BLaER1 treated with 17β-estradiol and CSF1 and Interleukin-3, amounts not matched to agents 10 nM and 100 nM (cell line): Measurements from ENCODE around the gene PLEK.
A peak's percentile ranks its signal among the peaks of the same experiment; 100 is the strongest.

Experiments
- H3K27ac ChIP-seq, 11 experiments: shearing (Covaris generic); formaldehyde crosslinking; 2 replicates each; pipeline ENCODE4 v1.8.1; 2022
- H3K27me3 ChIP-seq, 11 experiments: shearing (Covaris generic); formaldehyde crosslinking; 2 replicates each; pipeline ENCODE4 v1.8.1; 2022
- H3K36me3 ChIP-seq, 11 experiments: shearing (Covaris generic); formaldehyde crosslinking; 2 replicates each; pipeline ENCODE4 v1.8.1; 2022
- H3K4me1 ChIP-seq, 10 experiments: shearing (Covaris generic); formaldehyde crosslinking; 2 replicates each; pipeline ENCODE4 v1.8.1; 2022
- H3K4me2 ChIP-seq, 11 experiments: shearing (Covaris generic); formaldehyde crosslinking; 2 replicates each; pipeline ENCODE4 v1.8.1; 2022
- H3K4me3 ChIP-seq, 10 experiments: shearing (Covaris generic); formaldehyde crosslinking; 2 replicates each; pipeline ENCODE4 v1.8.1; 2022
- H3K9ac ChIP-seq, 11 experiments: shearing (Covaris generic); formaldehyde crosslinking; 2 replicates each; pipeline ENCODE4 v1.8.1; 2022
- H3K9me3 ChIP-seq, 11 experiments: shearing (Covaris generic); formaldehyde crosslinking; replicated peaks in 1 of 11; 2 replicates each; pipeline ENCODE4 v1.8.1; 2022
- H4K20me1 ChIP-seq, 11 experiments: shearing (Covaris generic); formaldehyde crosslinking; 2 replicates each; pipeline ENCODE4 v1.8.1; 2022
- Cebpa-rat ChIP-seq, 11 experiments: shearing (Covaris generic); IDR thresholded peaks; 2 replicates each; pipeline ENCODE4 v1.8.1; 2022

PLEK gene

GRCh38 chr2:68365087-68365486 is at the start of gene PLEK:
Gene PLEK (plus strand): TSS chr2:68365282. CDS start chr2:68365352, 70 bp downstream.
- Histone ChIP-seq H3K9me3 (peaks cover 0 to 11% (median 0%) of the 10 kb centered on the region in 11 experiments; a peak in 4 of 22 replicates), H3K4me3 (peak within 1 kb of the TSS; percentile 72 to 96 (median 87)), H3K4me2 (peak within 1 kb of the TSS; percentile 84 to 99 (median 92)), H3K27me3 (no peaks in the 10 kb centered on the region), H4K20me1 (peaks cover 3 to 37% (median 27%) of the 10 kb centered on the region in 11 experiments; a peak in 20 of 22 replicates), H3K9ac (peak within 1 kb of the TSS; percentile 87 to 98 (median 90)), H3K27ac (peak within 1 kb of the TSS; percentile 87 to 97 (median 93)), H3K36me3 (peaks cover 15 to 42% (median 34%) of the 10 kb centered on the region in 11 experiments; a peak in 21 of 22 replicates), H3K4me1 (peaks cover 48 to 73% (median 54%) of the 10 kb centered on the region in 10 experiments)
- TF ChIP-seq Cebpa-rat (IDR thresholded peaks at IDR 0.05) = peak; percentile 61 to 91 (median 89); a peak in 20 of 22 replicates

DNA sequence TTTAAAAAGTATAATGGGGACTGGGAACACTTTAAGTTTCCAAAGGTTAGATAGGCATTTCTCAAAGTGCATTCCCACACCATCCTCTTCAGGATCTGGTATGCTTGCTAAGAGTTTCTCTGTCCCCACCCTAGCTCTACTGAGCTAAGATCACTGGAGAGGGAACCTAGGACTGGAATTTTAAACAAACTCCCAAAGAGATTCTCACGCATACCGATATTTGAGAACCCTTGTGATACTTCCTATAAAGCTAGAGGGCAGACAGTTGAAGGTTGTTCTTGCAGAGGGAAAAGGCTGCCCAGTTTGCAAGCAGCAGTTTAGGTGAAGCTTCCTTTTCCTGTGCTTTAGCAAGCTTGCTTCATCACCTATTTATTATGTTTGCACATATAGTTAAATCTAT is 49.0 kb upstream of the PLEK start:
- Histone ChIP-seq H3K9me3 (peaks cover 0 to 12% (median 7%) of the 10 kb centered on the region in 11 experiments; a peak in 9 of 22 replicates), H3K36me3 (peaks cover 0 to 6% (median 0%) of the 10 kb centered on the region in 11 experiments; a peak in 1 of 22 replicates), H3K4me3 (no peak overlapping the region), H4K20me1 (no peaks in the 10 kb centered on the region), H3K4me1 (peaks cover 9 to 21% (median 12%) of the 10 kb centered on the region in 10 experiments; a peak in 16 of 20 replicates), H3K4me2 (no peak overlapping the region), H3K27ac (no peak overlapping the region), H3K9ac (no peak overlapping the region), H3K27me3 (peaks cover 4 to 33% (median 27%) of the 10 kb centered on the region in 11 experiments; a peak in 20 of 22 replicates)
- no peak for TF ChIP-seq Cebpa-rat (IDR thresholded peaks at IDR 0.05)

- peak overlapping the region in 4 of 10 experiments; percentile 58 to 77 (median 69); a peak in 7 of 20 replicates for H3K4me3 ChIP-seq
- TF ChIP-seq Cebpa-rat (IDR thresholded peaks at IDR 0.05) = no peak
- H3K9ac ChIP-seq = peak overlapping the region in 2 of 11 experiments; percentile 81 to 84; a peak in 2 of 22 replicates
- H3K4me1 ChIP-seq = peaks cover 9 to 21% (median 12%) of the 10 kb centered on the region in 10 experiments; a peak in 16 of 20 replicates
- H3K9me3 ChIP-seq = peaks cover 0 to 12% (median 7%) of the 10 kb centered on the region in 11 experiments; a peak in 9 of 22 replicates
- peaks cover 4 to 33% (median 27%) of the 10 kb centered on the region in 11 experiments; a peak in 20 of 22 replicates for H3K27me3 ChIP-seq
- H4K20me1 ChIP-seq = no peaks in the 10 kb centered on the region
- H3K36me3 ChIP-seq = peaks cover 0 to 6% (median 0%) of the 10 kb centered on the region in 11 experiments; a peak in 1 of 22 replicates
- H3K27ac ChIP-seq = peak overlapping the region in 1 of 11 experiments; percentile 62; a peak in 1 of 22 replicates
- peak overlapping the region in 5 of 11 experiments; percentile 83 to 97 (median 87); a peak in 6 of 22 replicates for H3K4me2 ChIP-seq
Observed at GRCh38 chr2:68317971-68318913, 46.8 kb upstream of the PLEK start.

- no peak for TF ChIP-seq Cebpa-rat (IDR thresholded peaks at IDR 0.05)
- Histone ChIP-seq H3K27ac (peak overlapping the region in 8 of 11 experiments; percentile 26 to 74 (median 66); a peak in 13 of 22 replicates), H3K27me3 (peaks cover 4 to 33% (median 27%) of the 10 kb centered on the region in 11 experiments; a peak in 20 of 22 replicates), H3K4me2 (peak overlapping the region; percentile 83 to 97 (median 89)), H3K9me3 (peaks cover 0 to 12% (median 7%) of the 10 kb centered on the region in 11 experiments; a peak in 9 of 22 replicates), H4K20me1 (no peaks in the 10 kb centered on the region), H3K9ac (peak overlapping the region; percentile 57 to 84 (median 72); a peak in 20 of 22 replicates), H3K36me3 (peaks cover 0 to 6% (median 0%) of the 10 kb centered on the region in 11 experiments; a peak in 1 of 22 replicates), H3K4me3 (peak overlapping the region; percentile 56 to 77 (median 63)), H3K4me1 (peaks cover 9 to 21% (median 12%) of the 10 kb centered on the region in 10 experiments; a peak in 16 of 20 replicates)
Observed at GRCh38 chr2:68318914-68319397, 46.1 kb upstream of the PLEK start.

GRCh38 chr2:68319398-68320117 is 45.5 kb upstream of the PLEK start, which contains the start of gene CNRIP1:
Gene CNRIP1 (minus strand): TSS chr2:68319949. CDS start chr2:68319400, 549 bp downstream.
- Histone ChIP-seq H3K36me3 (peaks cover 0 to 6% (median 0%) of the 10 kb centered on the region in 11 experiments; a peak in 1 of 22 replicates), H3K4me3 (peak within 1 kb of the TSS; percentile 56 to 77 (median 63)), H3K27ac (peak within 1 kb of the TSS in 10 of 11 experiments; percentile 12 to 74 (median 56); a peak in 16 of 22 replicates), H3K4me1 (peaks cover 9 to 21% (median 12%) of the 10 kb centered on the region in 10 experiments; a peak in 16 of 20 replicates), H4K20me1 (no peaks in the 10 kb centered on the region), H3K9ac (peak within 1 kb of the TSS; percentile 57 to 84 (median 72)), H3K27me3 (peaks cover 4 to 33% (median 27%) of the 10 kb centered on the region in 11 experiments; a peak in 20 of 22 replicates), H3K9me3 (peaks cover 0 to 12% (median 6%) of the 10 kb centered on the region in 11 experiments; a peak in 8 of 22 replicates), H3K4me2 (peak within 1 kb of the TSS; percentile 83 to 97 (median 89))
- TF ChIP-seq Cebpa-rat (IDR thresholded peaks at IDR 0.05) = no peak

- H3K9ac ChIP-seq = peak overlapping the region in 6 of 11 experiments; percentile 62 to 84 (median 76); a peak in 11 of 22 replicates
Observed at GRCh38 chr2:68320118-68320641, 44.9 kb upstream of the PLEK start.

GRCh38 chr2:68325056-68325455 is 40.0 kb upstream of the PLEK start:
- H3K9me3 ChIP-seq = no peaks in the 10 kb centered on the region
- no peak overlapping the region for H3K4me3 ChIP-seq
- no peak for TF ChIP-seq Cebpa-rat (IDR thresholded peaks at IDR 0.05)
- H4K20me1 ChIP-seq = no peaks in the 10 kb centered on the region
- peaks cover 0 to 6% (median 2%) of the 10 kb centered on the region in 10 experiments; a peak in 10 of 20 replicates for H3K4me1 ChIP-seq
- no peaks in the 10 kb centered on the region for H3K36me3 ChIP-seq
- H3K9ac ChIP-seq = no peak overlapping the region
- no peak overlapping the region for H3K27ac ChIP-seq
- H3K4me2 ChIP-seq = no peak overlapping the region
- H3K27me3 ChIP-seq = peaks cover 0 to 9% (median 7%) of the 10 kb centered on the region in 11 experiments; a peak in 18 of 22 replicates

More at GRCh38 chr2:68320118-68320641, 44.9 kb upstream of the PLEK start:
- Histone ChIP-seq H3K36me3 (peaks cover 0 to 6% (median 0%) of the 10 kb centered on the region in 11 experiments; a peak in 1 of 22 replicates), H3K27ac (peak overlapping the region in 3 of 11 experiments; percentile 71 to 74 (median 73); a peak in 5 of 22 replicates), H3K4me2 (peak overlapping the region; percentile 83 to 97 (median 89)), H3K4me3 (peak overlapping the region; percentile 56 to 77 (median 63)), H4K20me1 (no peaks in the 10 kb centered on the region), H3K27me3 (peaks cover 4 to 33% (median 27%) of the 10 kb centered on the region in 11 experiments; a peak in 20 of 22 replicates), H3K4me1 (peaks cover 9 to 21% (median 12%) of the 10 kb centered on the region in 10 experiments; a peak in 16 of 20 replicates), H3K9me3 (peaks cover 0 to 12% (median 6%) of the 10 kb centered on the region in 11 experiments; a peak in 7 of 22 replicates)
- TF ChIP-seq Cebpa-rat (IDR thresholded peaks at IDR 0.05) = no peak
